ENCODE measurements around the gene PYGL. TPM values are rescaled to one million over a fixed set of nuclear protein-coding genes. Genes with fewer than 3 reads are reported as not detected.
"Not testable (repeated sequence)": the region's sequence is repeated elsewhere in the genome, so short reads cannot be mapped to it uniquely, and the experiment has no call there.

PYGL gene
- total and polyA plus RNA-seq, 7 donors = 21.7 to 49.9 (median 32.1) TPM

- TF ChIP-seq POLR2AphosphoS5 (IDR thresholded peaks at IDR 0.05) (no peak), EP300 (IDR thresholded peaks at IDR 0.05) (no peak), POLR2A (IDR thresholded peaks at IDR 0.05) (no peak), CTCF (IDR thresholded peaks at IDR 0.05) (no peak)
- no peak for DNase-seq
- H3K4me3 ChIP-seq = no peak overlapping the region
- 91 to 93% methylated on average over 5 of the region's 5 CpGs for WGBS, 2 donors
- H3K36me3 ChIP-seq = no peaks in the 10 kb centered on the region
- H3K4me1 ChIP-seq = peaks cover 0 to 12% (median 4%) of the 10 kb centered on the region in 4 donors
- no peak overlapping the region for H3K27ac ChIP-seq
- no peaks in the 10 kb centered on the region for H3K9me3 ChIP-seq
- H3K27me3 ChIP-seq = no peaks in the 10 kb centered on the region
- intact Hi-C loops (cut with DNase I) = no loop called here
Measured at GRCh38 chr14:50946234-50946935, 2.1 kb upstream of the PYGL start.

GRCh38 chr14:50944647-50945413 lies 547 bp upstream of the PYGL start:
- TF ChIP-seq POLR2A (IDR thresholded peaks at IDR 0.05) (no peak), POLR2AphosphoS5 (IDR thresholded peaks at IDR 0.05) (no peak), CTCF (IDR thresholded peaks at IDR 0.05) (no peak), EP300 (IDR thresholded peaks at IDR 0.05) (no peak)
- Histone ChIP-seq H3K27me3 (no peaks in the 10 kb centered on the region), H3K4me3 (peak overlapping the region; percentile 66 to 97 (median 78)), H3K27ac (peak overlapping the region; percentile 73 to 85 (median 82)), H3K36me3 (no peaks in the 10 kb centered on the region), H3K4me1 (peaks cover 0 to 12% (median 4%) of the 10 kb centered on the region in 4 donors), H3K9me3 (no peaks in the 10 kb centered on the region)
- intact Hi-C loops (cut with DNase I) = no loop called here
- peak; percentile 83 for DNase-seq
- WGBS, 2 donors = 1 to 9% methylated on average over 29 of the region's 29 CpGs

GRCh38 chr14:50943261-50943942 lies 881 bp downstream of the PYGL start:
- Histone ChIP-seq H3K4me1 (peaks cover 0 to 12% (median 4%) of the 10 kb centered on the region in 4 donors), H3K4me3 (peak overlapping the region; percentile 66 to 97 (median 78)), H3K9me3 (no peaks in the 10 kb centered on the region), H3K27me3 (no peaks in the 10 kb centered on the region), H3K36me3 (no peaks in the 10 kb centered on the region), H3K27ac (peak overlapping the region; percentile 73 to 85 (median 82))
- intact Hi-C loops (cut with DNase I) = no loop called here
- 12 to 15% methylated on average over 26 of the region's 26 CpGs for WGBS, 2 donors
- DNase-seq = peak; percentile 90
- no peak for TF ChIP-seq EP300 (IDR thresholded peaks at IDR 0.05)
- TF ChIP-seq POLR2A (IDR thresholded peaks at IDR 0.05) = no peak
- TF ChIP-seq CTCF (IDR thresholded peaks at IDR 0.05) = no peak
- TF ChIP-seq POLR2AphosphoS5 (IDR thresholded peaks at IDR 0.05) = peak in 2 of 4 donors; percentile 31 to 32

- H3K9me3 ChIP-seq; H3K27me3 ChIP-seq; H3K27ac ChIP-seq; DNase-seq; H3K36me3 ChIP-seq; H3K4me3 ChIP-seq; intact Hi-C loops (cut with DNase I): not testable (repeated sequence)
- 95% methylated on average over 8 of the region's 8 CpGs for WGBS, 2 donors
- peaks cover 0 to 12% (median 4%) of the 10 kb centered on the region in 4 donors for H3K4me1 ChIP-seq
Measured at GRCh38 chr14:50941638-50942037, 2.6 kb downstream of the PYGL start.

- H3K4me3 ChIP-seq = no peak overlapping the region
- TF ChIP-seq CTCF (IDR thresholded peaks at IDR 0.05) = no peak
- no peak for TF ChIP-seq POLR2AphosphoS5 (IDR thresholded peaks at IDR 0.05)
- TF ChIP-seq EP300 (IDR thresholded peaks at IDR 0.05) = no peak
- TF ChIP-seq POLR2A (IDR thresholded peaks at IDR 0.05) = no peak
- H3K36me3 ChIP-seq = peaks cover 0 to 4% (median 0%) of the 10 kb centered on the region in 4 donors
- no peak overlapping the region for H3K27ac ChIP-seq
- intact Hi-C loops (cut with DNase I) = no loop called here
- H3K9me3 ChIP-seq = no peaks in the 10 kb centered on the region
- peaks cover 0 to 12% (median 4%) of the 10 kb centered on the region in 4 donors for H3K4me1 ChIP-seq
- no peaks in the 10 kb centered on the region for H3K27me3 ChIP-seq
- WGBS, 2 donors = 89 to 90% methylated on average over 6 of the region's 6 CpGs
- no peak for DNase-seq
Measured at GRCh38 chr14:50941151-50941550, 3.1 kb downstream of the PYGL start.

All from sigmoid colon (tissue), 7 donors.